ENCODE data around the gene MYO9B. TPM values are rescaled to one million over a fixed set of nuclear protein-coding genes. Genes with fewer than 3 reads are reported as not detected.

Gene MYO9B
- total RNA-seq, 5 donors from 2014 or later (not counting 1 experiment from before 2014, with no cell fraction given), result 185 to 220 (median 202) TPM

GRCh38 chr19:17031741-17032140 lies 43.8 kb upstream of the MYO9B start:
- no peak for ATAC-seq (replicated peaks in 1 of 4)
- ChIA-PET POLR2A (no interaction called here), CTCF (no interaction called here)

GRCh38 chr19:17035842-17036424 lies 39.6 kb upstream of the MYO9B start:
- no peaks in the 10 kb centered on the region for H3K9me3 ChIP-seq
- DNase-seq (peak in 2 of 35 experiments; percentile 8 to 30), ATAC-seq (replicated peaks in 1 of 4) (no peak)
- H3K27ac ChIP-seq (ENCODE audit: low read length), result no peak overlapping the region
- no peaks in the 10 kb centered on the region for H3K36me3 Mint-ChIP-seq
- no peaks in the 10 kb centered on the region for H3K4me1 Mint-ChIP-seq
- peaks cover 4 to 15% of the 10 kb centered on the region in 2 donors for H3K27me3 Mint-ChIP-seq
- H3K4me3 Mint-ChIP-seq, result no peak overlapping the region
- CTCF ChIA-PET, result no interaction called here
- H3K27ac Mint-ChIP-seq, result no peak overlapping the region
- H3K4me1 ChIP-seq (ENCODE audit: control insufficient read depth in 1 of 2, extremely low read depth in 1 of 2, insufficient read depth in 2 of 2, low read length in 2 of 2), result no peaks in the 10 kb centered on the region
- H3K4me3 ChIP-seq (ENCODE audit: control insufficient read depth in 1 of 2, extremely low read depth in 1 of 2, low read length in 1 of 2), result no peak overlapping the region
- WGBS (ENCODE audit: insufficient coverage), result 74% methylated on average over 15 of the region's 15 CpGs
- H3K9me3 Mint-ChIP-seq, result no peaks in the 10 kb centered on the region
- no peaks in the 10 kb centered on the region for H3K36me3 ChIP-seq (ENCODE audit: control insufficient read depth in 2 of 2, extremely low read depth in 1 of 2, insufficient read depth in 1 of 2, low read length in 1 of 2)
- POLR2A ChIA-PET, result no interaction called here
- H3K27me3 ChIP-seq (replicated peaks in 1 of 2; ENCODE audit: control insufficient read depth in 2 of 2, extremely low read depth in 1 of 2, insufficient read depth in 2 of 2, low read length in 1 of 2), result peaks cover 0 to 37% of the 10 kb centered on the region in 2 experiments

More at GRCh38 chr19:17031741-17032140, 43.8 kb upstream of the MYO9B start:
- WGBS (ENCODE audit: insufficient coverage), result 78% methylated on average over 3 of the region's 6 CpGs
- H3K4me3 ChIP-seq (ENCODE audit: control insufficient read depth in 1 of 2, extremely low read depth in 1 of 2, low read length in 1 of 2), result no peak overlapping the region
- Mint-ChIP-seq H3K4me1 (peaks cover 0 to 11% (median 3%) of the 10 kb centered on the region in 3 donors), H3K9me3 (no peaks in the 10 kb centered on the region), H3K36me3 (no peaks in the 10 kb centered on the region), H3K27me3 (peaks cover 10 to 30% of the 10 kb centered on the region in 2 donors), H3K4me3 (no peak overlapping the region), H3K27ac (no peak overlapping the region)
- DNase-seq, result no peak
- no peaks in the 10 kb centered on the region for H3K36me3 ChIP-seq (ENCODE audit: control insufficient read depth in 2 of 2, extremely low read depth in 1 of 2, insufficient read depth in 1 of 2, low read length in 1 of 2)
- peaks cover 0 to 2% of the 10 kb centered on the region in 2 experiments for H3K4me1 ChIP-seq (ENCODE audit: control insufficient read depth in 1 of 2, extremely low read depth in 1 of 2, insufficient read depth in 2 of 2, low read length in 2 of 2)
- H3K27me3 ChIP-seq (replicated peaks in 1 of 2; ENCODE audit: control insufficient read depth in 2 of 2, extremely low read depth in 1 of 2, insufficient read depth in 2 of 2, low read length in 1 of 2), result peaks cover 2 to 40% of the 10 kb centered on the region in 2 experiments
- no peaks in the 10 kb centered on the region for H3K9me3 ChIP-seq
- no peak overlapping the region for H3K27ac ChIP-seq (ENCODE audit: low read length)

- Mint-ChIP-seq H3K4me1 (no peaks in the 10 kb centered on the region), H3K27ac (no peak overlapping the region), H3K27me3 (peaks cover 5 to 17% of the 10 kb centered on the region in 2 donors), H3K9me3 (no peaks in the 10 kb centered on the region), H3K4me3 (no peak overlapping the region), H3K36me3 (no peaks in the 10 kb centered on the region)
- CTCF ChIA-PET, result no interaction called here
- Histone ChIP-seq H3K36me3 (ENCODE audit: control insufficient read depth in 2 of 2, extremely low read depth in 1 of 2, insufficient read depth in 1 of 2, low read length in 1 of 2) (no peaks in the 10 kb centered on the region), H3K4me1 (ENCODE audit: control insufficient read depth in 1 of 2, extremely low read depth in 1 of 2, insufficient read depth in 2 of 2, low read length in 2 of 2) (no peaks in the 10 kb centered on the region), H3K27me3 (replicated peaks in 1 of 2; ENCODE audit: control insufficient read depth in 2 of 2, extremely low read depth in 1 of 2, insufficient read depth in 2 of 2, low read length in 1 of 2) (peaks cover 0 to 38% of the 10 kb centered on the region in 2 experiments), H3K9me3 (no peaks in the 10 kb centered on the region), H3K4me3 (ENCODE audit: control insufficient read depth in 1 of 2, extremely low read depth in 1 of 2, low read length in 1 of 2) (no peak overlapping the region), H3K27ac (ENCODE audit: low read length) (no peak overlapping the region)
- POLR2A ChIA-PET, result no interaction called here
- ATAC-seq (replicated peaks in 1 of 4) (no peak), DNase-seq (no peak)
- WGBS (ENCODE audit: insufficient coverage), result 80% methylated on average over 4 of the region's 4 CpGs
Observed at GRCh38 chr19:17036640-17037039, 38.9 kb upstream of the MYO9B start.

GRCh38 chr19:17037184-17037583 lies 38.4 kb upstream of the MYO9B start:
- H3K36me3 ChIP-seq (ENCODE audit: control insufficient read depth in 2 of 2, extremely low read depth in 1 of 2, insufficient read depth in 1 of 2, low read length in 1 of 2), result no peaks in the 10 kb centered on the region
- H3K36me3 Mint-ChIP-seq, result no peaks in the 10 kb centered on the region
- ATAC-seq (replicated peaks in 1 of 4), result no peak
- no peak overlapping the region for H3K4me3 ChIP-seq (ENCODE audit: control insufficient read depth in 1 of 2, extremely low read depth in 1 of 2, low read length in 1 of 2)
- H3K27me3 ChIP-seq (replicated peaks in 1 of 2; ENCODE audit: control insufficient read depth in 2 of 2, extremely low read depth in 1 of 2, insufficient read depth in 2 of 2, low read length in 1 of 2), result peaks cover 0 to 44% of the 10 kb centered on the region in 2 experiments
- H3K9me3 ChIP-seq, result no peaks in the 10 kb centered on the region
- no peak overlapping the region for H3K4me3 Mint-ChIP-seq
- H3K4me1 ChIP-seq (ENCODE audit: control insufficient read depth in 1 of 2, extremely low read depth in 1 of 2, insufficient read depth in 2 of 2, low read length in 2 of 2), result no peaks in the 10 kb centered on the region
- H3K9me3 Mint-ChIP-seq, result no peaks in the 10 kb centered on the region
- no peak for DNase-seq
- CTCF ChIA-PET, result no interaction called here
- H3K27ac Mint-ChIP-seq, result no peak overlapping the region
- WGBS (ENCODE audit: insufficient coverage), result 98% methylated on average over 5 of the region's 6 CpGs
- H3K4me1 Mint-ChIP-seq, result no peaks in the 10 kb centered on the region
- H3K27me3 Mint-ChIP-seq, result peaks cover 7 to 20% of the 10 kb centered on the region in 2 donors
- POLR2A ChIA-PET, result no interaction called here
- H3K27ac ChIP-seq (ENCODE audit: low read length), result no peak overlapping the region

- POLR2A ChIA-PET, result interaction anchor here in 1 of 2 donors (0.6 kb wide), 1 partner anchor 135 kb away, joined by 10 read pairs; no protein-coding TSS in a partner anchor
- 85% methylated on average over 14 of the region's 15 CpGs for WGBS (ENCODE audit: insufficient coverage)
- no peak for ATAC-seq (replicated peaks in 1 of 4)
- H3K27ac ChIP-seq (ENCODE audit: low read length), result no peak overlapping the region
- Mint-ChIP-seq H3K4me3 (no peak overlapping the region), H3K36me3 (no peaks in the 10 kb centered on the region), H3K9me3 (no peaks in the 10 kb centered on the region), H3K27ac (no peak overlapping the region), H3K27me3 (peaks cover 7 to 20% of the 10 kb centered on the region in 2 donors), H3K4me1 (no peaks in the 10 kb centered on the region)
- DNase-seq, result no peak
- CTCF ChIA-PET, result no interaction called here
- H3K4me1 ChIP-seq (ENCODE audit: control insufficient read depth in 1 of 2, extremely low read depth in 1 of 2, insufficient read depth in 2 of 2, low read length in 2 of 2), result no peaks in the 10 kb centered on the region
- H3K36me3 ChIP-seq (ENCODE audit: control insufficient read depth in 2 of 2, extremely low read depth in 1 of 2, insufficient read depth in 1 of 2, low read length in 1 of 2), result no peaks in the 10 kb centered on the region
- H3K4me3 ChIP-seq (ENCODE audit: control insufficient read depth in 1 of 2, extremely low read depth in 1 of 2, low read length in 1 of 2), result no peak overlapping the region
- no peaks in the 10 kb centered on the region for H3K9me3 ChIP-seq
- peaks cover 0 to 50% of the 10 kb centered on the region in 2 experiments for H3K27me3 ChIP-seq (replicated peaks in 1 of 2; ENCODE audit: control insufficient read depth in 2 of 2, extremely low read depth in 1 of 2, insufficient read depth in 2 of 2, low read length in 1 of 2)
Observed at GRCh38 chr19:17037966-17038500, 37.5 kb upstream of the MYO9B start.

- Histone ChIP-seq H3K36me3 (ENCODE audit: control insufficient read depth in 2 of 2, extremely low read depth in 1 of 2, insufficient read depth in 1 of 2, low read length in 1 of 2) (no peaks in the 10 kb centered on the region), H3K9me3 (no peaks in the 10 kb centered on the region), H3K27me3 (replicated peaks in 1 of 2; ENCODE audit: control insufficient read depth in 2 of 2, extremely low read depth in 1 of 2, insufficient read depth in 2 of 2, low read length in 1 of 2) (peaks cover 0 to 32% of the 10 kb centered on the region in 2 experiments), H3K4me3 (ENCODE audit: control insufficient read depth in 1 of 2, extremely low read depth in 1 of 2, low read length in 1 of 2) (no peak overlapping the region), H3K4me1 (ENCODE audit: control insufficient read depth in 1 of 2, extremely low read depth in 1 of 2, insufficient read depth in 2 of 2, low read length in 2 of 2) (no peaks in the 10 kb centered on the region), H3K27ac (ENCODE audit: low read length) (no peak overlapping the region)
- Mint-ChIP-seq H3K27me3 (peaks cover 7 to 14% of the 10 kb centered on the region in 2 donors), H3K4me1 (no peaks in the 10 kb centered on the region), H3K27ac (no peak overlapping the region), H3K9me3 (no peaks in the 10 kb centered on the region), H3K4me3 (no peak overlapping the region), H3K36me3 (no peaks in the 10 kb centered on the region)
- ChIA-PET POLR2A (no interaction called here), CTCF (no interaction called here)
- ATAC-seq (replicated peaks in 1 of 4) (no peak), DNase-seq (no peak)
- WGBS (ENCODE audit: insufficient coverage), result 52% methylated on average over 6 of the region's 11 CpGs
Observed at GRCh38 chr19:17041976-17042375, 33.6 kb upstream of the MYO9B start.

Data from T-cell (primary cell).